ENCODE data around the gene BABAM2. TPM values are rescaled to one million over a fixed set of nuclear protein-coding genes. Genes with fewer than 3 reads are reported as not detected.

BABAM2 gene
- total and polyA plus RNA-seq, 9 of the 15 experiments (the other 6 are each of a cell fraction or from before 2014, with no cell fraction given): 10.9 to 37.4 (median 25.6) TPM

DNA sequence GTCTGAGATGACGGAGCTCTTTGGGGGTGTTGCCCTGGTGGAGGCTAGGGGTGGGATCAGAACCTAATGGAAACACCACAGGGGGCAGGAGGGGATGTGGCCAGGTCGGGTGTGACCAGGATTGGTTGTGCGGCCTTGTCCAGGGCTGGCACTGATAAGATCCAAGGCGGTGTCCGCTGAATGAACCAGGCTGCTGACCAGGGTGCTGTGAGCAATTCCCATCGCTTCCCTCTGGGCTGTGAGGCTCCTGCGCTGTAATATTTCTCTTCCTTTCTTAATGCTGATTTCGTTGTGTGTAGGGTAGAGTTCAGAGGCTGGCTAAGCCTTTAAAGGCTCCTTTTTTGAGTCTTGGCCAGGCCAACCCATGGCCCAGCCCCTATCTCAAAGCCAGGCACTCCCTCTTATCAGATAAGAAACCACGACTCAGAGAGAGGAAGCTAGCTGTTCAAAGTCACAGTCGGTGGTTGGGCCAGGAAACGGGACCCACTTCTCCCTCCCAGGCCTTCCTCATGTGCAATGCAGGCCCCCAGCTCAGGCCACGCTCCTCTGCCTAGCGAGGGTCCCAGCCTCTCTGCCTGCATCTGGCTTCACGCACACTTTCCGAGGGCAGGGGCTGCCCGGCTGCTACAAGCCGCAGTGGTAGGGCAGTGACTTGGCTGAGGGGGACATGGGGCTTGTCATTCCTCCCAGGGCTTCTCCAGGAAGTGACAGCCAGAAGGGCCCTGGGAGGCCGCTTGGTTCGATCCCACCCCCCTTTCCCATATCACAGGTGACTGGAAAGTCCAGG lies 476.2 kb downstream of the BABAM2 start (continued):
- TF ChIP-seq SRSF1 (IDR thresholded peaks at IDR 0.05; ENCODE audit: low read depth, low read length) (no peak), SAFB (IDR thresholded peaks at IDR 0.05; ENCODE audit: borderline replicate concordance, low read depth, low read length) (no peak), DMBX1 (CRISPR knock-in tag; IDR thresholded peaks at IDR 0.05; ENCODE audit: borderline replicate concordance) (peak; percentile 64), ZBTB1 (CRISPR knock-in tag; IDR thresholded peaks at IDR 0.05; ENCODE audit: borderline replicate concordance, low read depth) (peak; percentile 9; the same call in 1 of the 2 replicates), SIN3B (IDR thresholded peaks at IDR 0.05; ENCODE audit: low read depth) (no peak), ZNF696 (CRISPR knock-in tag; conservative IDR thresholded peaks at IDR 0.05) (no peak), NR1H2 (CRISPR knock-in tag; IDR thresholded peaks at IDR 0.05) (no peak), HNRNPK (IDR thresholded peaks at IDR 0.05; ENCODE audit: low read depth, low read length, poor library complexity, severe bottlenecking) (no peak), SP2 (IDR thresholded peaks at IDR 0.05; ENCODE audit: extremely low read depth, low read depth, low read length, poor library complexity, severe bottlenecking) (no peak), CBX3 (IDR thresholded peaks at IDR 0.05; ENCODE audit: borderline replicate concordance in 1 of 2, low read length in 2 of 2) (no peak; a peak in 1 of 3 replicates), THRAP3 (IDR thresholded peaks at IDR 0.05; ENCODE audit: borderline replicate concordance) (no peak; the same call in 1 of the 2 replicates), FOXA3 (CRISPR knock-in tag; conservative IDR thresholded peaks at IDR 0.05 in 1 of 2, IDR thresholded peaks at IDR 0.05 in 1 of 2) (no peak)
- TF ChIP-seq, protein P1, sequence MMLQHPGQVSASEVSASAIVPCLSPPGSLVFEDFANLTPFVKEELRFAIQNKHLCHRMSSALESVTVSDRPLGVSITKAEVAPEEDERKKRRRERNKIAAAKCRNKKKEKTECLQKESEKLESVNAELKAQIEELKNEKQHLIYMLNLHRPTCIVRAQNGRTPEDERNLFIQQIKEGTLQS (IDR thresholded peaks at IDR 0.05): no peak; the same call in 1 of the 2 replicates
- TF ChIP-seq, protein P1 (CRISPR knock-in tag; conservative IDR thresholded peaks at IDR 0.05): peak; percentile 44; the same call in 1 of the 2 replicates
- TF ChIP-seq, protein P2, sequence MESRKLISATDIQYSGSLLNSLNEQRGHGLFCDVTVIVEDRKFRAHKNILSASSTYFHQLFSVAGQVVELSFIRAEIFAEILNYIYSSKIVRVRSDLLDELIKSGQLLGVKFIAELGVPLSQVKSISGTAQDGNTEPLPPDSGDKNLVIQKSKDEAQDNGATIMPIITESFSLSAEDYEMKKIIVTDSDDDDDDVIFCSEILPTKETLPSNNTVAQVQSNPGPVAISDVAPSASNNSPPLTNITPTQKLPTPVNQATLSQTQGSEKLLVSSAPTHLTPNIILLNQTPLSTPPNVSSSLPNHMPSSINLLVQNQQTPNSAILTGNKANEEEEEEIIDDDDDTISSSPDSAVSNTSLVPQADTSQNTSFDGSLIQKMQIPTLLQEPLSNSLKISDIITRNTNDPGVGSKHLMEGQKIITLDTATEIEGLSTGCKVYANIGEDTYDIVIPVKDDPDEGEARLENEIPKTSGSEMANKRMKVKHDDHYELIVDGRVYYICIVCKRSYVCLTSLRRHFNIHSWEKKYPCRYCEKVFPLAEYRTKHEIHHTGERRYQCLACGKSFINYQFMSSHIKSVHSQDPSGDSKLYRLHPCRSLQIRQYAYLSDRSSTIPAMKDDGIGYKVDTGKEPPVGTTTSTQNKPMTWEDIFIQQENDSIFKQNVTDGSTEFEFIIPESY (CRISPR knock-in tag; IDR thresholded peaks at IDR 0.05): no peak
- TF ChIP-seq, protein P3, sequence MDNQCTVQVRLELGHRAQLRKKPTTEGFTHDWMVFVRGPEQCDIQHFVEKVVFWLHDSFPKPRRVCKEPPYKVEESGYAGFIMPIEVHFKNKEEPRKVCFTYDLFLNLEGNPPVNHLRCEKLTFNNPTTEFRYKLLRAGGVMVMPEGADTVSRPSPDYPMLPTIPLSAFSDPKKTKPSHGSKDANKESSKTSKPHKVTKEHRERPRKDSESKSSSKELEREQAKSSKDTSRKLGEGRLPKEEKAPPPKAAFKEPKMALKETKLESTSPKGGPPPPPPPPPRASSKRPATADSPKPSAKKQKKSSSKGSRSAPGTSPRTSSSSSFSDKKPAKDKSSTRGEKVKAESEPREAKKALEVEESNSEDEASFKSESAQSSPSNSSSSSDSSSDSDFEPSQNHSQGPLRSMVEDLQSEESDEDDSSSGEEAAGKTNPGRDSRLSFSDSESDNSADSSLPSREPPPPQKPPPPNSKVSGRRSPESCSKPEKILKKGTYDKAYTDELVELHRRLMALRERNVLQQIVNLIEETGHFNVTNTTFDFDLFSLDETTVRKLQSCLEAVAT (IDR thresholded peaks at IDR 0.05): peak in 1 of 2 experiments; percentile 87; a peak in 2 of 4 replicates
- TF ChIP-seq, protein P4, sequence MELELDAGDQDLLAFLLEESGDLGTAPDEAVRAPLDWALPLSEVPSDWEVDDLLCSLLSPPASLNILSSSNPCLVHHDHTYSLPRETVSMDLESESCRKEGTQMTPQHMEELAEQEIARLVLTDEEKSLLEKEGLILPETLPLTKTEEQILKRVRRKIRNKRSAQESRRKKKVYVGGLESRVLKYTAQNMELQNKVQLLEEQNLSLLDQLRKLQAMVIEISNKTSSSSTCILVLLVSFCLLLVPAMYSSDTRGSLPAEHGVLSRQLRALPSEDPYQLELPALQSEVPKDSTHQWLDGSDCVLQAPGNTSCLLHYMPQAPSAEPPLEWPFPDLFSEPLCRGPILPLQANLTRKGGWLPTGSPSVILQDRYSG (tag; conservative IDR thresholded peaks at IDR 0.05; ENCODE audit: low read depth): peak; percentile 38; the same call in 1 of the 2 replicates
- TF ChIP-seq, protein P5, sequence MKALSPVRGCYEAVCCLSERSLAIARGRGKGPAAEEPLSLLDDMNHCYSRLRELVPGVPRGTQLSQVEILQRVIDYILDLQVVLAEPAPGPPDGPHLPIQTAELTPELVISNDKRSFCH (CRISPR knock-in tag; IDR thresholded peaks at IDR 0.05): no peak
- TF ChIP-seq, protein P5 (tag; IDR thresholded peaks at IDR 0.05): peak; percentile 82; the same call in 1 of the 2 replicates
